AG10803 (cell line): ENCODE measurements around the gene TRIM32.
A peak's percentile ranks its signal among the peaks of the same experiment; 100 is the strongest.

Experiments used
- DNase-seq: peaks from one replicate; pipeline ENCODE4 v3.0.0; 2010; ENCODE audit warnings: low read depth
- H3K4me3 ChIP-seq: 2 replicates; pipeline ENCODE4 v1.5.1; 2011; ENCODE audit warnings: mild to moderate bottlenecking, low read length, control low read depth
- TF ChIP-seq, protein P1 (sequence below): conservative IDR thresholded peaks from 2 replicates; pipeline ENCODE4 v1.5.1; 2011; ENCODE audit warnings: mild to moderate bottlenecking, low read length, control low read depth, inconsistent platforms

Gene TRIM32

DNA sequence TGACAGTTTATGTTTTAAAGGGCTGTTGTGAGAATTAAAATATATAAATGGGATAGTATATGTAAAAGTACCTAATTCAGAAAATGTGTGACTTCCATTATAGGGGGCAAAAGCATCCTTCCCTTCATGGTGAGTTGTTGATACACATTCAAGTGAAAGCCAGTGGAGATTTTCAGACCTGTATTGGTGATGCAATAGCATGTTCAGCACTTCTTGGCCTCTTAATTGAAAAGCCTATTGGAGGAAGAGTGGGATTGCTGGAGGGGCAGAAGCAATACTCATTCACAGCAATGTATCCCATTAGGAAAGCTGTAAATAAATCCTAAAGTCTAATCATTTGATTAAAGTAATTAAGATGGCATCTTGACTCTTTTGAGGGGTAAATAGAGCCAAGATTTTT lies 17.4 kb downstream of the TRIM32 start:
- TF ChIP-seq, protein P1, sequence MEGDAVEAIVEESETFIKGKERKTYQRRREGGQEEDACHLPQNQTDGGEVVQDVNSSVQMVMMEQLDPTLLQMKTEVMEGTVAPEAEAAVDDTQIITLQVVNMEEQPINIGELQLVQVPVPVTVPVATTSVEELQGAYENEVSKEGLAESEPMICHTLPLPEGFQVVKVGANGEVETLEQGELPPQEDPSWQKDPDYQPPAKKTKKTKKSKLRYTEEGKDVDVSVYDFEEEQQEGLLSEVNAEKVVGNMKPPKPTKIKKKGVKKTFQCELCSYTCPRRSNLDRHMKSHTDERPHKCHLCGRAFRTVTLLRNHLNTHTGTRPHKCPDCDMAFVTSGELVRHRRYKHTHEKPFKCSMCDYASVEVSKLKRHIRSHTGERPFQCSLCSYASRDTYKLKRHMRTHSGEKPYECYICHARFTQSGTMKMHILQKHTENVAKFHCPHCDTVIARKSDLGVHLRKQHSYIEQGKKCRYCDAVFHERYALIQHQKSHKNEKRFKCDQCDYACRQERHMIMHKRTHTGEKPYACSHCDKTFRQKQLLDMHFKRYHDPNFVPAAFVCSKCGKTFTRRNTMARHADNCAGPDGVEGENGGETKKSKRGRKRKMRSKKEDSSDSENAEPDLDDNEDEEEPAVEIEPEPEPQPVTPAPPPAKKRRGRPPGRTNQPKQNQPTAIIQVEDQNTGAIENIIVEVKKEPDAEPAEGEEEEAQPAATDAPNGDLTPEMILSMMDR = no peak
- no peak for DNase-seq
- H3K4me3 ChIP-seq = no peak overlapping the region

DNA sequence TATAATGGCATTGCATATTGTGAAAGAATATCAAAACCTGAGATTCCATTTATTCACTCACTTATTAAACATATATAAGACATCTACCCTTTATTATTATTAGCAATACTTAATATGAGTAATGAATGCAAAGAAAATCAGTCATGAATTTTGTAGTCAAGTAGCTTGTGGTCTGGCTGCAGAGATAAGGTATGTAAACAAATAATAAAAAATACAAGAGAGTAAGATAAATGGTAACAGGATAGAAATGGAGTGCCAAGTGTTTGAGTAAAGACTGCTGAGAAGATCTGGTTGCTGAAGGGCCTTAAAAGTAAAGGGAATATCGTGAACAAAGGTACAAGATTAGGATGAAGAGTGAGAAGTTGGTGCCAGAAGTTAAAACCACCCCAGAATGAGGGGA lies 18.4 kb downstream of the TRIM32 start:
- DNase-seq = no peak
- TF ChIP-seq, protein P1 = no peak
- H3K4me3 ChIP-seq = no peak overlapping the region

DNA sequence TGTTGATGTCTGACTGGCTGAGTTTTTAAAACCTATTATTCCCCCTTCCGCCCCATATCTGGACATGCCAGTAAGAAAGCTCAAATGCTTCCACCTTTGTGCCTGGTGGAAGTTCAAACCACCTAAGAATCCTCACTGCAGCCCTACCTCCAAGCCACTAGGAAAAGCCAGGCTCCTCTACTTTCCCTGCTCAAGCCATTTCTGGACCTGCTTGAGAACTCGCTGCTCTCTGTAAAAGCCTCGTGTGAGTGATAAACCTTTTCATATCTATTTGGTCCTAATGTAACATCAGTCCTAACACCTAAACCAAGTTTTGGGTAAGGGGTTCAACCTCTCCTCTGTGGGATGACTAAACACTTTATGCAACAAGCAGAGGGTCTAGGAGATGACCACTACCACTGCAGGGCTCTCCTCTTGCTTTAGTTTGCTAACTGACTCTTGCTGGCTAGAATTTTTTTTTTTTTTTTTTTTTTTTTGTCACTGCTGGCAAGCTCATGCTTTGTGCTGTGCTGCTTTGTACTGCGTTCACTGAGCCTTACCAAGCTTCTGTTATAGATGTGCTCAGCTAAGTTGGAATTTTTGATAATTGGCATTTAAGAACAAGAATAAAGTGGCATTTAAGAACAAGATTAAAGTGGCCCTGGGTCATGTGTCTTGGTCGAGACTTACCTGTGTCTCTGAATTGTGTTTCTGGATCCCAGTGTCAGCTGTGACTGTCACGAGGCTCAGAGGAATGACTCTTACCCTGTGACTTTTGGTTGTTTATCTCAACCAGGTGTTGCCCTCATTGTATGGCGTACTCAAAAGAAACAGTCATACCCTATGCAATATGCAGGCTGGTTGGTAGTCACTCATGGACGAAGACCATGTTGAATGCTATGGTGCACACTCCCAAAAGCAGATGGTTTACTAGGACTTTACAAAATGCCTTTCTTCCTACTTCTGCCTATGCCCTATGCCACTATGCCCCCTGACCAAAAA lies 19.5 kb downstream of the TRIM32 start:
- no peak overlapping the region for H3K4me3 ChIP-seq
- TF ChIP-seq, protein P1 = no peak
- DNase-seq = no peak

DNA sequence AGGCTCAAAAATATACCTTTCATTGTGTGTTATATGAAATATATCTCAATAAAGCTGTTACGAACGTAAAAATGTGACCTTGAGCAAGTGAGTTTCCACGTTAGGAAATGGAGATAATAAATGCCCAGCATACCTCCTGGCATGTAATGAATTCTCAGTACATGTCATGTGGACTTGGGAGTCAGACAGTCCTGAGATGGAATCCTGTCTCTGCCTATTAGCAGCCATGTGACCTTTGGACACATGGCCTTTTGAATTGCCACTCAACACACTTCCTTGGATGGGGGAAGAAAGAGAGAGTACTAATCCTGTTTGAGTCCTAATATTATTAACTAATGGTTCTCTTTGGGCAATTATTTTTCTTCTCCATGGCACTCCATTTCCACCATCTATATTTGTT lies 25.7 kb downstream of the TRIM32 start:
- H3K4me3 ChIP-seq = no peak overlapping the region
- TF ChIP-seq, protein P1 = no peak
- no peak for DNase-seq

DNA sequence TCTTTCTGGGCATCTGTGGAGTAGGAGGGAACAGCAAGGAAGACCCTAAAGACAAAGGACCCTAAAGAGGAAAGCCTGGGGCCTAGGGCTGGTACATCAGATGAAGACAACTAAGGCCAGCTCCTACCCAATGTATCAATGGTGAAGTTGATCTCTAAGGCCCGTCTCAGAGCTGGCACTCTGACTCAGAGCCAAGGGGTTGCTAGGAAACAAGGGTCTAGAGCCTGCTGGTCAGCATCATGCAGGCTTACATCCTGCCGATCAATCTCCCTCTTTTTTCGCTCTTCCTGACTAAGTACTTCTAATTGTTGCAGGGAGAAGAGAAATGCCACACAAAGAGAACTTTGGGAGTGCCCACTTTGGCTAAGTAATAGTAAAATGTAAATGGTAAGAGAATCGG lies 26.2 kb downstream of the TRIM32 start:
- DNase-seq = no peak
- TF ChIP-seq, protein P1 = no peak
- H3K4me3 ChIP-seq = no peak overlapping the region

DNA sequence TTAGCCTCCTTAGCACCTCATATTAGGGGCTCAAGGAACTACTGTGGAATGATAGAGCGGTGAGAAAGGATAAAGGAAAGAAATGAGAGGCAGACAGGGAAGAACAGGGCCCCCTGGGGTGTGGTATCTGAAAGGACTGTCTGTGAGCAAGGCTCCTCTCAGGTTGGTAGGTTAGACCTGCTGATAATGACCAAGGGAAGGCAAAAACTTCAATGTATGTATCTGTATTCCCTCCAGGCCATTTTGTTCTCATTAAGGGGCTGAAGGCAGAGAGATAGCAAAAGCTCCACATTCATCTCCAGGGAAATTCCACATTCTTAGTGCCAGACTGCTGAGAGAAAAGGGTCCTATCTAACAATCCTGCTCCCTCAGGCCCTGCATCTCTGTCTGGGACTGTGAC lies 28.6 kb downstream of the TRIM32 start:
- no peak overlapping the region for H3K4me3 ChIP-seq
- TF ChIP-seq, protein P1 = no peak
- no peak for DNase-seq

DNA sequence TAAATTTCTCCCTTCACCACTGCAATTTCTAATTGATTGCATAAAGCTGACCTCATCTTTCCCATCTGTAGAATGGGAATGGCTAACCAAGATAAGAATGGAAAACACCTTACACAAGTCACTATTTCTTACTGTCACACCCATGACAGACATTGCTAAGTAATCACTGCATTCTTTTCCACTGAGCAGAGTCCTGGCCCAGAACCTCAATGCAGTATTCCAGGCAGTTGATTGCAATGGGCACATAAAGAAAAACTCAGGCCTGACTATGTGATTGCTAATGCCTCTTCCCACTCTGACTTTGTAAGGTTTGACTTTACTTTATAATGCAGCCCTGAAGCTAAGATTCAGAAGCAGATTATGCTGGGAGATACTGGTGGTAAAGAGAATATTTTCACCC lies 29.3 kb downstream of the TRIM32 start:
- TF ChIP-seq, protein P1 = no peak
- peak; percentile 37 for DNase-seq
- no peak overlapping the region for H3K4me3 ChIP-seq
